PC-9 (cell line): ENCODE measurements around the gene MFSD6. TPM values are rescaled to one million over a fixed set of nuclear protein-coding genes. Genes with fewer than 3 reads are reported as not detected.

ENCODE experiments used
- BruUV-seq: library from RNA; stranded (reverse); fragments of 400-500 nt; replicated peaks from 2 replicates; lab custom pipeline; 2021; lab: Mats Ljungman, UMichigan
- CTCF ChIA-PET: fragments of 300-600 bp; sonication (Branson Sonifier 250); formaldehyde crosslinking; loops from one replicate; lab custom pipeline; 2022; ENCODE audit warnings: antibody characterized with exemption; lab: Charles Lee
- POLR2A ChIA-PET: fragments of 300-600 bp; sonication (Branson Sonifier 250); formaldehyde crosslinking; loops from one replicate; lab custom pipeline; 2022; ENCODE audit warnings: antibody characterized with exemption; ENCODE audit not compliant: unreplicated experiment; lab: Charles Lee
- DNase-seq, 2 experiments: peaks; one replicate each; pipeline versions ENCODE4 v3.0.0 to v3.0.0-alpha.2; 2015 to 2022; ENCODE audit warnings: mixed read lengths in 1 of 2
- H2AFZ ChIP-seq: fragments of 200-600 bp; sonication (generic); 2 replicates; pipeline ENCODE4 v1.8.1; 2017; ENCODE audit warnings: antibody characterized with exemption
- H3F3A ChIP-seq: fragments of 200-600 bp; sonication (generic); 2 replicates; pipeline ENCODE4 v1.8.1; 2017; ENCODE audit warnings: antibody characterized with exemption, mild to moderate bottlenecking, low read depth; ENCODE audit not compliant: insufficient read depth
- H3K27ac ChIP-seq: fragments of 200-600 bp; sonication (generic); 2 replicates; pipeline ENCODE4 v1.6.1; 2016; ENCODE audit warnings: mixed run types
- H3K27me3 ChIP-seq: fragments of 200-600 bp; sonication (generic); 2 replicates; pipeline ENCODE4 v1.6.1; 2016; ENCODE audit warnings: low read depth, mixed run types; ENCODE audit not compliant: insufficient read depth
- H3K36me3 ChIP-seq: fragments of 200-600 bp; sonication (generic); 2 replicates; pipeline ENCODE4 v1.6.1; 2016; ENCODE audit warnings: low read depth, mixed run types
- H3K4me1 ChIP-seq: fragments of 200-600 bp; sonication (generic); replicated peaks from 2 replicates; pipeline ENCODE4 v1.6.1; 2016; ENCODE audit warnings: mixed run types; ENCODE audit not compliant: insufficient read depth
- H3K4me2 ChIP-seq: fragments of 200-600 bp; sonication (generic); 2 replicates; pipeline ENCODE4 v1.6.1; 2017; ENCODE audit warnings: mixed run types
- H3K4me3 ChIP-seq: fragments of 200-600 bp; sonication (generic); 2 replicates; pipeline ENCODE4 v1.6.1; 2016; ENCODE audit warnings: mixed run types
- H3K79me2 ChIP-seq: fragments of 200-600 bp; sonication (generic); 2 replicates; pipeline ENCODE4 v1.6.1; 2017; ENCODE audit warnings: low read depth, mixed run types
- H3K9me2 ChIP-seq: fragments of 200-600 bp; sonication (generic); 2 replicates; pipeline ENCODE4 v1.8.1; 2017; ENCODE audit warnings: mild to moderate bottlenecking; ENCODE audit not compliant: insufficient read depth
- H3K9me3 ChIP-seq: fragments of 200-600 bp; sonication (generic); 2 replicates; pipeline ENCODE4 v1.8.1; 2016; ENCODE audit warnings: low read depth; ENCODE audit not compliant: insufficient read depth
- H4K20me1 ChIP-seq: fragments of 200-600 bp; sonication (generic); 2 replicates; pipeline ENCODE4 v1.8.1; 2017; ENCODE audit not compliant: insufficient read depth
- EZH2 ChIP-seq: fragments of 200-600 bp; sonication (generic); IDR thresholded peaks from 2 replicates; pipeline ENCODE4 v1.8.0; 2017; ENCODE audit warnings: antibody characterized with exemption, low read depth
- intact Hi-C: fragments of 100-400 bp; cut with micrococcal nuclease; formaldehyde crosslinking; loops from one replicate; pipeline ENCODE4 v1.10.0; 2022; ENCODE audit not compliant: unreplicated experiment
- total RNA-seq: library from RNA; stranded (reverse); gene quantifications from 2 replicates; pipeline ENCODE4 v1.2.3, GENCODE V29; 2021
- TF ChIP-seq, protein P1 (sequence below): fragments of 200-600 bp; sonication (generic); conservative IDR thresholded peaks from 2 replicates; pipeline ENCODE4 v1.6.1; 2017; ENCODE audit warnings: mixed run types, antibody characterized with exemption, mild to moderate bottlenecking, moderate library complexity

The MFSD6 gene
- total RNA-seq, 1 experiment from 2014 or later = 15.6 TPM

- Histone ChIP-seq H3K9me3 (no peaks in the 10 kb centered on the region), H3K27me3 (no peaks in the 10 kb centered on the region), H3K9me2 (no peaks in the 10 kb centered on the region), H3K4me3 (no peak overlapping the region), H3F3A (no peaks in the 10 kb centered on the region), H3K79me2 (no peaks in the 10 kb centered on the region), H2AFZ (no peak overlapping the region), H3K4me1 (no peaks in the 10 kb centered on the region), H3K27ac (no peak overlapping the region), H3K4me2 (no peak overlapping the region), H4K20me1 (no peaks in the 10 kb centered on the region), H3K36me3 (no peaks in the 10 kb centered on the region)
- intact Hi-C loops = loop anchor here (10.0 kb wide), 1 partner anchor 48 kb away; no protein-coding TSS in a partner anchor
- ChIA-PET CTCF (no interaction called here), POLR2A (no interaction called here)
- DNase-seq = no peak
- TF ChIP-seq, protein P1, sequence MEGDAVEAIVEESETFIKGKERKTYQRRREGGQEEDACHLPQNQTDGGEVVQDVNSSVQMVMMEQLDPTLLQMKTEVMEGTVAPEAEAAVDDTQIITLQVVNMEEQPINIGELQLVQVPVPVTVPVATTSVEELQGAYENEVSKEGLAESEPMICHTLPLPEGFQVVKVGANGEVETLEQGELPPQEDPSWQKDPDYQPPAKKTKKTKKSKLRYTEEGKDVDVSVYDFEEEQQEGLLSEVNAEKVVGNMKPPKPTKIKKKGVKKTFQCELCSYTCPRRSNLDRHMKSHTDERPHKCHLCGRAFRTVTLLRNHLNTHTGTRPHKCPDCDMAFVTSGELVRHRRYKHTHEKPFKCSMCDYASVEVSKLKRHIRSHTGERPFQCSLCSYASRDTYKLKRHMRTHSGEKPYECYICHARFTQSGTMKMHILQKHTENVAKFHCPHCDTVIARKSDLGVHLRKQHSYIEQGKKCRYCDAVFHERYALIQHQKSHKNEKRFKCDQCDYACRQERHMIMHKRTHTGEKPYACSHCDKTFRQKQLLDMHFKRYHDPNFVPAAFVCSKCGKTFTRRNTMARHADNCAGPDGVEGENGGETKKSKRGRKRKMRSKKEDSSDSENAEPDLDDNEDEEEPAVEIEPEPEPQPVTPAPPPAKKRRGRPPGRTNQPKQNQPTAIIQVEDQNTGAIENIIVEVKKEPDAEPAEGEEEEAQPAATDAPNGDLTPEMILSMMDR = no peak
- TF ChIP-seq EZH2 = no peak
- BruUV-seq = no TSS peak
Observed at GRCh38 chr2:190462611-190463010, 54.5 kb downstream of the MFSD6 start.

DNA sequence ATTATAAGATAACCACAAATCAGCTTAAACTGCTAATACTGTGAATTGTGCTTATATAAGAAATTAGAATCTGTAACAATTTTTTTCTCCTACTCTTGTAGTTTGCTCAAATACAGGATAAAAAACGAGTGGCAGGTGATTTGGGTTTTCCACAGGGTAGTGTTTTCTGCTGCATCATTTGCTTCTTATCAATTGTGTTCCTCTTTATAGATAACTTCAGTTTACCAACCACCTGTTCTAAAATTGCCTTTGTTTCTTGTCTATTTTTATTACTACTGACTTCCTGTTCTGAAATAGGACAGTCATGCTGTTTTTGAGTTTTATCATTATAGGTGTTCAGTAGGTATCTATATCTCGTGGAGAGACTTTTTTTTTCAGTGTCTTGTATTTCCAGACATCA lies 56.9 kb downstream of the MFSD6 start:
- Histone ChIP-seq H3K36me3 (no peaks in the 10 kb centered on the region), H3K27me3 (no peaks in the 10 kb centered on the region), H3K9me3 (no peaks in the 10 kb centered on the region), H3K4me1 (0 out of 2 replicates have a peak, but pooled peaks cover 5% of the 10 kb centered on the region), H2AFZ (no peak overlapping the region), H3K27ac (no peak overlapping the region), H3K79me2 (no peaks in the 10 kb centered on the region), H3F3A (no peaks in the 10 kb centered on the region; the same call in 1 of the 2 replicates), H3K4me3 (no peak overlapping the region), H3K9me2 (no peaks in the 10 kb centered on the region), H3K4me2 (no peak overlapping the region), H4K20me1 (no peaks in the 10 kb centered on the region)
- no TSS peak for BruUV-seq
- POLR2A ChIA-PET = no interaction called here
- CTCF ChIA-PET = no interaction called here
- no peak for DNase-seq
- intact Hi-C loops = loop anchor here (10.0 kb wide), 1 partner anchor 50 kb away; no protein-coding TSS in a partner anchor
- no peak for TF ChIP-seq EZH2
- TF ChIP-seq, protein P1 = no peak

DNA sequence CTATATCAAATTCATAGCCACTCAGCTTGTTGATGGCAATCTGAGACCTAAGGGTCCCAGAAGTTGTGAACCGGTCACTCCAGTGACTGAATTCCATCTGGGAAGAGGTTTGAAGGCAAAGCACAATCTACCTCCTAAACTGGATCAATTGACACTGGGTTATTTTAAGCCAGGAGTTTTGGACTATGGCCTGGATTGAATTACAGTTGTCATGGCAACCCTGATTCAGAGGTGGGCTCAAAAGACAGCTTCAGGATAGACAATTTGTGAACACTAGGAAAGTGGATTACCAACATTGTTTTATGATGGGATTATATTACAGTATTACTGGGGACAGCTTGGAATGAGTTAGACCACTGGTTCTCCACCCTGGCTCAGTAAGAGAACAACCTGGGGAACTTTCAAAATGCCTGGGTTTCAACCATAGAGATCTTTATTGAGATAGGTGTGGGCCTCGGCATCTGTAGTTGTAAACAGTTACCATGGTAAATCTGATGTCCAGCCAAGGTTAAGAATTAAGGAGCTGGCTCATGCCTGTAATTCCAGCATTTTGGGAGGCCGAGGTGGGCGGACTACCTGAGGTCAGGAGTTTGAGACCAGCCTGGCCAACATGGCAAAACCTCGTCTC lies 58.8 kb downstream of the MFSD6 start:
- no peak for TF ChIP-seq EZH2
- TF ChIP-seq, protein P1 = no peak
- H3K4me3 ChIP-seq = no peak overlapping the region
- H3K4me1 ChIP-seq = 0 out of 2 replicates have a peak, but pooled peaks cover 5% of the 10 kb centered on the region
- no peaks in the 10 kb centered on the region for H3K9me2 ChIP-seq
- H3K9me3 ChIP-seq = no peaks in the 10 kb centered on the region
- H3F3A ChIP-seq = no peaks in the 10 kb centered on the region; the same call in 1 of the 2 replicates
- no peak overlapping the region for H2AFZ ChIP-seq
- intact Hi-C loops = loop anchor here (10.0 kb wide), 1 partner anchor 52 kb away; no protein-coding TSS in a partner anchor
- no peaks in the 10 kb centered on the region for H3K79me2 ChIP-seq
- ChIA-PET CTCF (interaction anchor here (0.6 kb wide), 1 partner anchor 29 kb away, joined by 4 read pairs; no protein-coding TSS in a partner anchor), POLR2A (interaction anchor here (0.6 kb wide), 1 partner anchor 377 kb away, joined by 4 read pairs; no protein-coding TSS in a partner anchor)
- H4K20me1 ChIP-seq = no peaks in the 10 kb centered on the region
- no TSS peak for BruUV-seq
- no peak overlapping the region for H3K27ac ChIP-seq
- no peaks in the 10 kb centered on the region for H3K27me3 ChIP-seq
- no peak for DNase-seq
- no peaks in the 10 kb centered on the region for H3K36me3 ChIP-seq
- H3K4me2 ChIP-seq = no peak overlapping the region
